A549 (cell line): ENCODE results near the gene PIF1. TPM values are rescaled to one million over a fixed set of nuclear protein-coding genes. Genes with fewer than 3 reads are reported as not detected.

Experiments used
- ATAC-seq, 2 experiments: fragments of 200-7000 bp in 1 of 2; fragments of >200 bp in 1 of 2; cut with Nextera tagmentation in 1 of 2; cut with Tn5 transposase in 1 of 2; 3 replicates each; pipeline versions ENCODE4 v1.8.0 to v1.9.1; 2018 to 2020; ENCODE audit warnings: mild to moderate bottlenecking in 1 of 2, moderate library complexity in 1 of 2
- CTCF ChIA-PET: fragments of 300-600 bp; sonication (Branson Sonifier 250); formaldehyde crosslinking; extraction: SDS; loops from one replicate; lab custom pipeline; 2021; ENCODE audit warnings: antibody characterized with exemption, inconsistent platforms; lab: Yijun Ruan, JAX
- POLR2A ChIA-PET: fragments of 350-600 bp; formaldehyde crosslinking; extraction: SDS; loops from one replicate; lab custom pipeline; 2021; ENCODE audit warnings: antibody characterized with exemption, inconsistent platforms; lab: Yijun Ruan, JAX
- DNase-seq, 2 experiments: peaks; one replicate each; pipeline versions ENCODE4 v3.0.0 to v3.0.0-alpha.2; 2011 to 2016; ENCODE audit warnings: low read depth in 1 of 2, low spot score in 1 of 2
- FAIRE-seq: peaks from 2 replicates; lab custom pipeline; 2011; peaks lifted over from hg19 to GRCh38; lab: Jason Lieb, UNC
- H3K27ac ChIP-seq, 2 experiments: fragments of >200 bp; sonication (Bioruptor Twin); formaldehyde crosslinking; 3 replicates each; pipeline ENCODE4 v1.5.1; 2016 to 2017
- H3K4me1 ChIP-seq: fragments of >200 bp; sonication (Bioruptor Twin); formaldehyde crosslinking; 3 replicates; pipeline ENCODE4 v1.6.1; 2016
- H3K4me2 ChIP-seq: fragments of >200 bp; sonication (Bioruptor Twin); formaldehyde crosslinking; 3 replicates; pipeline ENCODE4 v1.6.1; 2016
- H3K4me3 ChIP-seq: fragments of >200 bp; sonication (Bioruptor Twin); formaldehyde crosslinking; 3 replicates; pipeline ENCODE4 v1.5.1; 2016
- H3K9me3 ChIP-seq: fragments of >200 bp; sonication (Bioruptor Twin); formaldehyde crosslinking; 3 replicates; pipeline ENCODE4 v1.6.1; 2016
- BHLHE40 ChIP-seq: IDR thresholded peaks from 2 replicates; pipeline ENCODE4 v1.6.1; 2012; ENCODE audit warnings: low read depth, low read length, inconsistent platforms
- EHF ChIP-seq: fragments of 250-450 bp; sonication (Bioruptor Pico); IDR thresholded peaks from 2 replicates; pipeline ENCODE4 v1.5.0; 2020; ENCODE audit warnings: mild to moderate bottlenecking
- EP300 ChIP-seq, 2 experiments: fragments of >200 bp; sonication (Bioruptor Twin); formaldehyde crosslinking; IDR thresholded peaks; 2 replicates in 1 of 2; 3 replicates in 1 of 2; pipeline ENCODE4 v1.6.1; 2016 to 2017
- FOSB ChIP-seq: fragments of 250-450 bp; sonication (Bioruptor Pico); IDR thresholded peaks from 2 replicates; pipeline ENCODE4 v1.5.0; 2020; ENCODE audit warnings: mild to moderate bottlenecking, moderate library complexity
- FOSL2 ChIP-seq, 2 experiments: fragments of 450-650 bp in 1 of 2; fragments of >200 bp in 1 of 2; sonication (Bioruptor Twin) in 1 of 2; formaldehyde crosslinking; IDR thresholded peaks; 2 replicates each; pipeline versions ENCODE4 v1.5.0 to v1.6.1; 2016 to 2020; ENCODE audit warnings: mild to moderate bottlenecking in 1 of 2, moderate library complexity in 1 of 2
- HEYL ChIP-seq: fragments of 250-450 bp; sonication (Bioruptor Pico); IDR thresholded peaks from 2 replicates; pipeline ENCODE4 v1.8.0; 2021; ENCODE audit warnings: mild to moderate bottlenecking, moderate library complexity
- HOXA7 ChIP-seq: fragments of 250-450 bp; sonication (Bioruptor Pico); IDR thresholded peaks from 2 replicates; pipeline ENCODE4 v1.5.0; 2020; ENCODE audit warnings: mild to moderate bottlenecking, moderate library complexity
- KDM1A ChIP-seq: fragments of 200-600 bp; sonication (generic); IDR thresholded peaks from 2 replicates; pipeline ENCODE4 v1.6.1; 2016; ENCODE audit warnings: low read depth, mild to moderate bottlenecking
- PHF8 ChIP-seq: fragments of 200-600 bp; sonication (generic); IDR thresholded peaks from 2 replicates; pipeline ENCODE4 v1.6.1; 2016; ENCODE audit warnings: low read depth, mild to moderate bottlenecking, antibody characterized with exemption, moderate library complexity, borderline replicate concordance
- RAD21 ChIP-seq, 2 experiments: fragments of >200 bp in 1 of 2; sonication (Bioruptor Twin) in 1 of 2; formaldehyde crosslinking in 1 of 2; IDR thresholded peaks in 1 of 2; conservative IDR thresholded peaks in 1 of 2; 2 replicates in 1 of 2; 3 replicates in 1 of 2; pipeline ENCODE4 v1.6.1; 2012 to 2018; ENCODE audit warnings: inconsistent platforms in 1 of 2
- RCOR1 ChIP-seq: fragments of 150-350 bp; IDR thresholded peaks from 2 replicates; pipeline ENCODE4 v1.6.1; 2014; ENCODE audit warnings: antibody characterized with exemption, low read length, low read depth
- SMC3 ChIP-seq: fragments of >200 bp; sonication (Bioruptor Twin); formaldehyde crosslinking; IDR thresholded peaks from 3 replicates; pipeline ENCODE4 v1.6.1; 2018; ENCODE audit warnings: inconsistent platforms
- TFCP2L1 ChIP-seq: fragments of 250-450 bp; sonication (Bioruptor Pico); IDR thresholded peaks from 2 replicates; pipeline ENCODE4 v1.5.0; 2021; ENCODE audit warnings: mild to moderate bottlenecking
- TP53 ChIP-seq: fragments of 250-450 bp; sonication (Bioruptor Pico); IDR thresholded peaks from 2 replicates; pipeline ENCODE4 v1.5.0; 2021; ENCODE audit warnings: mild to moderate bottlenecking, moderate library complexity
- ZC3H11A ChIP-seq: fragments of 450-650 bp; IDR thresholded peaks from 2 replicates; pipeline ENCODE4 v1.6.1; 2014; ENCODE audit warnings: antibody characterized with exemption, mild to moderate bottlenecking
- WGBS: methylation state at CpG from one replicate; pipeline ENCODE4 v1.1.6; 2017; ENCODE audit errors: missing lambda C conversion rate; 5-methylcytosine and 5-hydroxymethylcytosine counted together
- polyA plus RNA-seq, 4 experiments: library from polyadenylated mRNA; depleted of rRNA in 3 of 4; stranded (reverse); fragments of >200 nt; fragmentation: RNase III in 1 of 4; extraction: RNeasy Plus Mini Kit Qiagen cat#74134 plus additional on column Dnase treatment in 1 of 4; gene quantifications; 2 replicates in 3 of 4; 3 replicates in 1 of 4; pipeline ENCODE4 v1.2.3, GENCODE V29; 2011 to 2017
- TF ChIP-seq, protein P1 (sequence below): fragments of 200-600 bp; sonication (generic); IDR thresholded peaks from 2 replicates; pipeline ENCODE4 v1.6.1; 2016; ENCODE audit warnings: antibody characterized with exemption, mild to moderate bottlenecking, moderate library complexity
- TF ChIP-seq, protein P2 (sequence below): fragments of >200 bp; sonication (Bioruptor Twin); formaldehyde crosslinking; IDR thresholded peaks from 2 replicates; pipeline ENCODE4 v1.6.1; 2016
- TF ChIP-seq, protein P3 (sequence below): fragments of >200 bp; sonication (Bioruptor Twin); formaldehyde crosslinking; IDR thresholded peaks from 3 replicates; pipeline ENCODE4 v1.6.1; 2016
- TF ChIP-seq, protein P4 (sequence below): IDR thresholded peaks from 2 replicates; pipeline ENCODE4 v1.6.1; 2012; ENCODE audit warnings: low read depth, borderline replicate concordance

PIF1 gene
- polyA plus RNA-seq, 2 of the 4 experiments (the other 2 are of a cell fraction): 8.5 to 24.9 TPM

DNA sequence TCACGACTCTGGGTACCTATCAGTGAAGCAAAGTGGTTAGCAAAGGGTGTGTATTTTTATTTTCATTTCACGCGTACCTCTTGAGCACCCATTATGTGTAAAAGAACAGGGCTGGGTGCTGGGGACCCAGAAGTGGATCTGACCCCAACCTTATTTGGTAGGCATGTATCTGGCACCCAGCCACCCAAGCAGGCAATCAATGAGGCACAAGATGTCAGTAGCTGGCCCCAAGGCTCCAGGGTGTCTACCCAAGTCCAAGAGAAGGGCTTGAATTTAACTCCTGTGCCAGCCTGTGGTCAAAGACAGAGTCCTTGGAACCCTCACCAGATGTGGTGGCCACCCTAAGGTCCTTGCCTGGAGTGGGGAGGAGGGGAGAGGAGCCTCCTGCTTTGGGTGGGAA lies 22.0 kb upstream of the PIF1 start:
- 96% methylated on average over 3 of the region's 3 CpGs for WGBS
- DNase-seq: no peak
- H3K27ac ChIP-seq: no peak overlapping the region
- H3K9me3 ChIP-seq: no peaks in the 10 kb centered on the region
- ATAC-seq: no peak
- no peak for TF ChIP-seq HEYL (CRISPR knock-in tag)
- TF ChIP-seq FOSL2 (IDR thresholded peaks at IDR 0.05): no peak
- no peak for TF ChIP-seq FOSL2 (CRISPR knock-in tag; IDR thresholded peaks at IDR 0.05)
- no peak for TF ChIP-seq FOSB (CRISPR knock-in tag)
- TF ChIP-seq, protein P1, sequence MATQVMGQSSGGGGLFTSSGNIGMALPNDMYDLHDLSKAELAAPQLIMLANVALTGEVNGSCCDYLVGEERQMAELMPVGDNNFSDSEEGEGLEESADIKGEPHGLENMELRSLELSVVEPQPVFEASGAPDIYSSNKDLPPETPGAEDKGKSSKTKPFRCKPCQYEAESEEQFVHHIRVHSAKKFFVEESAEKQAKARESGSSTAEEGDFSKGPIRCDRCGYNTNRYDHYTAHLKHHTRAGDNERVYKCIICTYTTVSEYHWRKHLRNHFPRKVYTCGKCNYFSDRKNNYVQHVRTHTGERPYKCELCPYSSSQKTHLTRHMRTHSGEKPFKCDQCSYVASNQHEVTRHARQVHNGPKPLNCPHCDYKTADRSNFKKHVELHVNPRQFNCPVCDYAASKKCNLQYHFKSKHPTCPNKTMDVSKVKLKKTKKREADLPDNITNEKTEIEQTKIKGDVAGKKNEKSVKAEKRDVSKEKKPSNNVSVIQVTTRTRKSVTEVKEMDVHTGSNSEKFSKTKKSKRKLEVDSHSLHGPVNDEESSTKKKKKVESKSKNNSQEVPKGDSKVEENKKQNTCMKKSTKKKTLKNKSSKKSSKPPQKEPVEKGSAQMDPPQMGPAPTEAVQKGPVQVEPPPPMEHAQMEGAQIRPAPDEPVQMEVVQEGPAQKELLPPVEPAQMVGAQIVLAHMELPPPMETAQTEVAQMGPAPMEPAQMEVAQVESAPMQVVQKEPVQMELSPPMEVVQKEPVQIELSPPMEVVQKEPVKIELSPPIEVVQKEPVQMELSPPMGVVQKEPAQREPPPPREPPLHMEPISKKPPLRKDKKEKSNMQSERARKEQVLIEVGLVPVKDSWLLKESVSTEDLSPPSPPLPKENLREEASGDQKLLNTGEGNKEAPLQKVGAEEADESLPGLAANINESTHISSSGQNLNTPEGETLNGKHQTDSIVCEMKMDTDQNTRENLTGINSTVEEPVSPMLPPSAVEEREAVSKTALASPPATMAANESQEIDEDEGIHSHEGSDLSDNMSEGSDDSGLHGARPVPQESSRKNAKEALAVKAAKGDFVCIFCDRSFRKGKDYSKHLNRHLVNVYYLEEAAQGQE: no peak
- TF ChIP-seq TP53 (CRISPR knock-in tag): no peak
- no peak overlapping the region for H3K4me2 ChIP-seq
- POLR2A ChIA-PET: no interaction called here
- no peak overlapping the region for H3K4me3 ChIP-seq
- peaks cover 24% of the 10 kb centered on the region for H3K4me1 ChIP-seq
- FAIRE-seq: no peak
- CTCF ChIA-PET: interaction anchor here (1.2 to 1.8 kb wide), 4 partner anchors 12 to 38 kb away, joined by 3 to 7 read pairs (median 5); no protein-coding TSS in a partner anchor

DNA sequence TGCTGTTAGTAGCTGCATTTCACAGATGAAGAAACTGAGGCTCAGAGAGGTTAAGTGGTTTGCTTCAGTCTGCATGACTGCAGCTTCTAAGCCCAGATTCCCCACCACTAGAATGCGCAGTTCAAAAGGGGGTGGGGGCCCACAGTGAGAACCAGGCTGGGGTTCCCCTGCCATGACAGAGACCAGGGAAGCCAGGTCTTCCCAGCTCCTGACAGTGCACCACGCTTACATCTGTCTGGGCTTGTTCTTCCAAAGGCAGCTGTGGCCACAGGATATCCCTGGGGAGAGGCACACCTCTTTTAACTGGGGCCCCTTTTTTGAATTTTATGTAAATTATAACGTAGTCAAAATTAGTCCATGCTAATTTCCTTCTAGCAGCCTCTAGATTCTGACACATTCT lies 21.6 kb upstream of the PIF1 start:
- peaks cover 23% of the 10 kb centered on the region for H3K4me1 ChIP-seq
- ChIA-PET CTCF (interaction anchor here (1.2 to 1.8 kb wide), 5 partner anchors 11 to 37 kb away, joined by 3 to 7 read pairs (median 5); no protein-coding TSS in a partner anchor), POLR2A (no interaction called here)
- TF ChIP-seq ZC3H11A (no peak), RCOR1 (no peak), SMC3 (no peak), BHLHE40 (no peak), KDM1A (no peak), EP300 (IDR thresholded peaks at IDR 0.05) (no peak), RAD21 (conservative IDR thresholded peaks at IDR 0.05 in 1 of 2, IDR thresholded peaks at IDR 0.05 in 1 of 2) (no peak), HOXA7 (CRISPR knock-in tag) (no peak), PHF8 (no peak), EHF (CRISPR knock-in tag) (no peak), TFCP2L1 (CRISPR knock-in tag) (no peak)
- TF ChIP-seq, protein P2, sequence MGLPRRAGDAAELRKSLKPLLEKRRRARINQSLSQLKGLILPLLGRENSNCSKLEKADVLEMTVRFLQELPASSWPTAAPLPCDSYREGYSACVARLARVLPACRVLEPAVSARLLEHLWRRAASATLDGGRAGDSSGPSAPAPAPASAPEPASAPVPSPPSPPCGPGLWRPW: no peak
- TF ChIP-seq, protein P3, sequence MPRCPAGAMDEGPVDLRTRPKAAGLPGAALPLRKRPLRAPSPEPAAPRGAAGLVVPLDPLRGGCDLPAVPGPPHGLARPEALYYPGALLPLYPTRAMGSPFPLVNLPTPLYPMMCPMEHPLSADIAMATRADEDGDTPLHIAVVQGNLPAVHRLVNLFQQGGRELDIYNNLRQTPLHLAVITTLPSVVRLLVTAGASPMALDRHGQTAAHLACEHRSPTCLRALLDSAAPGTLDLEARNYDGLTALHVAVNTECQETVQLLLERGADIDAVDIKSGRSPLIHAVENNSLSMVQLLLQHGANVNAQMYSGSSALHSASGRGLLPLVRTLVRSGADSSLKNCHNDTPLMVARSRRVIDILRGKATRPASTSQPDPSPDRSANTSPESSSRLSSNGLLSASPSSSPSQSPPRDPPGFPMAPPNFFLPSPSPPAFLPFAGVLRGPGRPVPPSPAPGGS: no peak
- TF ChIP-seq, protein P4, sequence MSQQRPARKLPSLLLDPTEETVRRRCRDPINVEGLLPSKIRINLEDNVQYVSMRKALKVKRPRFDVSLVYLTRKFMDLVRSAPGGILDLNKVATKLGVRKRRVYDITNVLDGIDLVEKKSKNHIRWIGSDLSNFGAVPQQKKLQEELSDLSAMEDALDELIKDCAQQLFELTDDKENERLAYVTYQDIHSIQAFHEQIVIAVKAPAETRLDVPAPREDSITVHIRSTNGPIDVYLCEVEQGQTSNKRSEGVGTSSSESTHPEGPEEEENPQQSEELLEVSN: no peak
- no peak for FAIRE-seq
- ATAC-seq: no peak
- 83% methylated on average over 3 of the region's 3 CpGs for WGBS
- H3K27ac ChIP-seq: no peak overlapping the region
- no peak overlapping the region for H3K4me3 ChIP-seq
- H3K9me3 ChIP-seq: no peaks in the 10 kb centered on the region
- H3K4me2 ChIP-seq: no peak overlapping the region
- DNase-seq: no peak
